Testis (tissue), 2 donors: ENCODE data around the gene NBEAL1.
"Not testable (repeated sequence)": the region's sequence is repeated elsewhere in the genome, so short reads cannot be mapped to it uniquely, and the experiment has no call there.

Source experiments
- POLR2A ChIP-seq: fragments of 450-650 bp; IDR thresholded peaks from one replicate; pipeline ENCODE4 v1.6.1; 2017; ENCODE audit warnings: antibody characterized with exemption, mild to moderate bottlenecking, moderate library complexity
- TF ChIP-seq, protein P1 (sequence below), 3 experiments: fragments of 450-650 bp in 2 of 3; fragments of 200-600 bp in 1 of 3; sonication (generic) in 1 of 3; IDR thresholded peaks; one replicate each; pipeline ENCODE4 v1.5.1; 2016 to 2019; ENCODE audit warnings: antibody characterized with exemption in 3 of 3, mild to moderate bottlenecking in 2 of 3, moderate library complexity in 1 of 3

DNA sequence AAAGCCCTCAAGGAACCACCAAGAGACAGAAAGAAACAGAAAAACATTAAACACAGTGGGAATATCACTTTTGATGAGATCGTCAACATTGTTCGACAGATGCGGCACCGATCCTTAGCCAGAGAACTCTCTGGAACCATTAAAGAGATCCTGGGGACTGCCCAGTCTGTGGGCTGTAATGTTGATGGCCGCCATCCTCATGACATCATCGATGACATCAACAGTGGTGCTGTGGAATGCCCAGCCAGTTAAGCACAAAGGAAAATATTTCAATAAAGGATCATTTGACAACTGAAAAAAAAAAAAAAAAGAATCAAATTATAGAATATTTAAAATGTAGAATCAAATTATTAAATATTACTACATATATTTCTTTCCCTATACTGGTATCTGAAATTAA, 176.4 kb downstream of the NBEAL1 start:
- TF ChIP-seq, protein P1, sequence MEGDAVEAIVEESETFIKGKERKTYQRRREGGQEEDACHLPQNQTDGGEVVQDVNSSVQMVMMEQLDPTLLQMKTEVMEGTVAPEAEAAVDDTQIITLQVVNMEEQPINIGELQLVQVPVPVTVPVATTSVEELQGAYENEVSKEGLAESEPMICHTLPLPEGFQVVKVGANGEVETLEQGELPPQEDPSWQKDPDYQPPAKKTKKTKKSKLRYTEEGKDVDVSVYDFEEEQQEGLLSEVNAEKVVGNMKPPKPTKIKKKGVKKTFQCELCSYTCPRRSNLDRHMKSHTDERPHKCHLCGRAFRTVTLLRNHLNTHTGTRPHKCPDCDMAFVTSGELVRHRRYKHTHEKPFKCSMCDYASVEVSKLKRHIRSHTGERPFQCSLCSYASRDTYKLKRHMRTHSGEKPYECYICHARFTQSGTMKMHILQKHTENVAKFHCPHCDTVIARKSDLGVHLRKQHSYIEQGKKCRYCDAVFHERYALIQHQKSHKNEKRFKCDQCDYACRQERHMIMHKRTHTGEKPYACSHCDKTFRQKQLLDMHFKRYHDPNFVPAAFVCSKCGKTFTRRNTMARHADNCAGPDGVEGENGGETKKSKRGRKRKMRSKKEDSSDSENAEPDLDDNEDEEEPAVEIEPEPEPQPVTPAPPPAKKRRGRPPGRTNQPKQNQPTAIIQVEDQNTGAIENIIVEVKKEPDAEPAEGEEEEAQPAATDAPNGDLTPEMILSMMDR (IDR thresholded peaks at IDR 0.05), result not testable (repeated sequence)
- TF ChIP-seq POLR2A, result not testable (repeated sequence)
